SK-N-SH (cell line): ENCODE measurements around the gene SIRT5. TPM values are rescaled to one million over a fixed set of nuclear protein-coding genes. Genes with fewer than 3 reads are reported as not detected.

Source experiments
- CTCF ChIA-PET: fragments of 300-600, 350-600 bp; formaldehyde crosslinking; extraction: SDS; loops from one replicate; lab custom pipeline; 2021; lab: Yijun Ruan, JAX
- POLR2A ChIA-PET: fragments of 350-600 bp; sonication (Branson Sonifier 250); formaldehyde crosslinking; extraction: SDS; loops from one replicate; lab custom pipeline; 2020; ENCODE audit warnings: antibody characterized with exemption, inconsistent platforms; lab: Yijun Ruan, JAX
- DNase-seq: peaks from one replicate; pipeline ENCODE4 v3.0.0; 2012
- H2AFZ ChIP-seq: fragments of 200-600 bp; sonication (generic); 2 replicates; pipeline ENCODE4 v1.8.1; 2016; ENCODE audit warnings: antibody characterized with exemption, mild to moderate bottlenecking, low read depth
- H3F3A ChIP-seq: fragments of 200-600 bp; sonication (generic); replicated peaks from 2 replicates; pipeline ENCODE3; 2016; ENCODE audit warnings: antibody characterized with exemption, mild to moderate bottlenecking; ENCODE audit not compliant: insufficient read depth
- H3K27ac ChIP-seq, 2 experiments: fragments of 200-500 bp in 1 of 2; fragments of 200-600 bp in 1 of 2; sonication (Bioruptor generic) in 1 of 2; sonication (generic), shearing (Covaris generic) in 1 of 2; 2 replicates each; pipeline versions ENCODE4 v1.5.1 to v1.6.1; 2014 to 2016; ENCODE audit warnings: low read depth in 2 of 2, inconsistent platforms in 1 of 2, low read length in 1 of 2, mild to moderate bottlenecking in 1 of 2, mixed read lengths in 1 of 2
- H3K27me3 ChIP-seq: fragments of 200-600 bp; sonication (generic), shearing (Covaris generic); 2 replicates; pipeline ENCODE4 v1.6.1; 2016; ENCODE audit warnings: mixed run types; ENCODE audit not compliant: insufficient read depth
- H3K36me3 ChIP-seq, 2 experiments: fragments of 200-500 bp in 1 of 2; fragments of 200-600 bp in 1 of 2; sonication (Bioruptor generic) in 1 of 2; sonication (generic) in 1 of 2; replicated peaks in 1 of 2; 2 replicates each; pipeline versions ENCODE3 to v1.5.1; 2014 to 2016; ENCODE audit warnings: low read length in 1 of 2, mild to moderate bottlenecking in 1 of 2; ENCODE audit not compliant: insufficient read depth in 2 of 2, control insufficient read depth in 1 of 2
- H3K4me1 ChIP-seq, 2 experiments: fragments of 200-500 bp in 1 of 2; fragments of 200-600 bp in 1 of 2; sonication (Bioruptor generic) in 1 of 2; sonication (generic), shearing (Covaris generic) in 1 of 2; 2 replicates each; pipeline versions ENCODE4 v1.5.1 to v1.6.1; 2014 to 2016; ENCODE audit warnings: low read depth in 1 of 2, low read length in 1 of 2, mixed run types in 1 of 2; ENCODE audit not compliant: insufficient read depth in 2 of 2, control insufficient read depth in 1 of 2
- H3K4me2 ChIP-seq: fragments of 200-600 bp; sonication (generic), shearing (Covaris generic); 2 replicates; pipeline ENCODE4 v1.6.1; 2017; ENCODE audit warnings: mixed run types
- H3K4me3 ChIP-seq, 2 experiments: fragments of 200-500 bp in 1 of 2; fragments of 200-600 bp in 1 of 2; sonication (Bioruptor generic) in 1 of 2; sonication (generic), shearing (Covaris generic) in 1 of 2; 2 replicates each; pipeline versions ENCODE4 v1.5.1 to v1.8.1; 2014 to 2016; ENCODE audit warnings: low read depth in 2 of 2, inconsistent platforms in 1 of 2, low read length in 1 of 2, mild to moderate bottlenecking in 1 of 2, mixed read lengths in 1 of 2, moderate library complexity in 1 of 2
- H3K79me2 ChIP-seq: fragments of 200-600 bp; sonication (generic); 2 replicates; pipeline ENCODE4 v1.8.1; 2017; ENCODE audit warnings: mild to moderate bottlenecking; ENCODE audit not compliant: insufficient read depth
- H3K9ac ChIP-seq: fragments of 200-600 bp; sonication (generic); 2 replicates; pipeline ENCODE4 v1.6.1; 2017; ENCODE audit warnings: mixed run types
- H3K9me2 ChIP-seq: fragments of 200-600 bp; sonication (generic); 2 replicates; pipeline ENCODE4 v1.6.1; 2017; ENCODE audit warnings: mixed run types
- H3K9me3 ChIP-seq: fragments of 200-600 bp; sonication (generic); 2 replicates; pipeline ENCODE4 v1.6.1; 2017; ENCODE audit warnings: mixed run types, mild to moderate bottlenecking, moderate library complexity
- H4K20me1 ChIP-seq: fragments of 200-600 bp; sonication (generic); 2 replicates; pipeline ENCODE4 v1.6.1; 2017; ENCODE audit warnings: mild to moderate bottlenecking, mixed run types; ENCODE audit not compliant: insufficient read depth
- CHD2 ChIP-seq: fragments of 150-350 bp; IDR thresholded peaks from 2 replicates; pipeline ENCODE4 v1.6.1; 2018; ENCODE audit warnings: low read length; ENCODE audit not compliant: partially characterized antibody
- EP300 ChIP-seq, 2 experiments: IDR thresholded peaks; 2 replicates each; pipeline versions ENCODE4 v1.4.0 to v1.6.1; 2012; ENCODE audit warnings: borderline replicate concordance in 1 of 2, low read depth in 1 of 2, low read length in 1 of 2
- FOXJ3 ChIP-seq: sonication (generic); formaldehyde crosslinking; IDR thresholded peaks from 2 replicates; pipeline ENCODE4 v1.5.1; 2020; ENCODE audit warnings: mild to moderate bottlenecking, missing genetic modification reagents
- RAD21 ChIP-seq: IDR thresholded peaks from 2 replicates; pipeline ENCODE4 v1.6.1; 2012; ENCODE audit warnings: mild to moderate bottlenecking, low read length
- RFX5 ChIP-seq: IDR thresholded peaks from 2 replicates; pipeline ENCODE4 v1.6.1; 2012; ENCODE audit warnings: mild to moderate bottlenecking, improper control_type of control experiment, low read length
- RXRA ChIP-seq: IDR thresholded peaks from 2 replicates; pipeline ENCODE4 v1.4.0; 2012; ENCODE audit warnings: low read depth, mild to moderate bottlenecking, borderline replicate concordance
- SMC3 ChIP-seq: IDR thresholded peaks from 2 replicates; pipeline ENCODE4 v1.6.1; 2012; ENCODE audit warnings: low read depth, low read length, improper control_type of control experiment
- WGBS: methylation state at CpG from one replicate; pipeline ENCODE4 v1.1.6; 2017; ENCODE audit warnings: low lambda C conversion rate; 5-methylcytosine and 5-hydroxymethylcytosine counted together
- polyA plus RNA-seq, 3 experiments: library from polyadenylated mRNA; depleted of rRNA; stranded (reverse); fragments of >200 nt; gene quantifications; 2 replicates each; pipeline ENCODE4 v1.2.3, GENCODE V29; 2012
- TF ChIP-seq, protein P1 (sequence below): fragments of 200-600 bp; sonication (generic); IDR thresholded peaks from 2 replicates; pipeline ENCODE4 v1.6.1; 2017; ENCODE audit warnings: antibody characterized with exemption, mild to moderate bottlenecking, moderate library complexity
- TF ChIP-seq, protein P2 (sequence below): fragments of 150-350 bp; IDR thresholded peaks from 2 replicates; pipeline ENCODE4 v1.6.1; 2016; ENCODE audit warnings: mild to moderate bottlenecking, low read depth, low read length
- TF ChIP-seq, protein P3 (sequence below): IDR thresholded peaks from 2 replicates; pipeline ENCODE4 v1.4.0; 2012; ENCODE audit warnings: low read depth
- TF ChIP-seq, protein P4 (sequence below): IDR thresholded peaks from 2 replicates; pipeline ENCODE4 v1.4.0; 2012; ENCODE audit warnings: low read depth, borderline replicate concordance

Gene SIRT5
- polyA plus RNA-seq, 1 of the 3 experiments (the other 2 are of a cell fraction), result 6.7 TPM

DNA sequence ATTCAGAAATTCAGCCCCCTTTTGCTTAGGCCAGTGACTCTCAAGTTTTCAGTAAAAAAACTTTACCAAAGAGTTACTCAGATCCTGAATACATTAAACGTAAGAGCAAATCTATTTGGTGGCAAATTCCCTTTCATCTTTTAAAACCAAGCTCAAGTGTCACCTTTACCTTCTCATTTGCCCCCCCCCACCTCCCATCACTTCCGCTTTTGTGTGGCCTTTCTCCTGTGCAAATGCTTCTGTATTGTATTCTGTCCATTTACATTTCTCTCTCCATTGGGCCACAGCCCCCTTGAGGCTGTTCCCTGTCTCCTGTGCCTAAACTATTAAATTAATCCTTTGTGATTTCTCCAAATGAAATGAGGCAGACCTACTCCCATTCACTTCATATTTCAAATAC is 42.7 kb downstream of the SIRT5 start:
- POLR2A ChIA-PET, result no interaction called here
- H3K27ac ChIP-seq, result no peak overlapping the region
- no peak overlapping the region; the same call in 1 of the 2 replicates for H3K9ac ChIP-seq
- WGBS, result 83% methylated on average over 2 of the region's 2 CpGs
- DNase-seq, result no peak
- H3K36me3 ChIP-seq, result peaks cover 46 to 52% of the 10 kb centered on the region in 2 experiments
- peaks cover 61% of the 10 kb centered on the region for H3K79me2 ChIP-seq
- peak overlapping the region; percentile 88 for H3K4me2 ChIP-seq
- no peaks in the 10 kb centered on the region for H3K27me3 ChIP-seq
- CTCF ChIA-PET, result interaction anchor here (1.0 to 3.5 kb wide), 5 partner anchors 8 to 179 kb away, joined by 3 to 30 read pairs (median 4); partner anchors contain the start of gene SIRT5
- peaks cover 5 to 24% of the 10 kb centered on the region in 2 experiments; a peak in 3 of 4 replicates for H3K4me1 ChIP-seq
- no peak overlapping the region for H2AFZ ChIP-seq
- peak overlapping the region in 1 of 2 experiments; percentile 96; a peak in 1 of 4 replicates for H3K4me3 ChIP-seq
- TF ChIP-seq, protein P1, sequence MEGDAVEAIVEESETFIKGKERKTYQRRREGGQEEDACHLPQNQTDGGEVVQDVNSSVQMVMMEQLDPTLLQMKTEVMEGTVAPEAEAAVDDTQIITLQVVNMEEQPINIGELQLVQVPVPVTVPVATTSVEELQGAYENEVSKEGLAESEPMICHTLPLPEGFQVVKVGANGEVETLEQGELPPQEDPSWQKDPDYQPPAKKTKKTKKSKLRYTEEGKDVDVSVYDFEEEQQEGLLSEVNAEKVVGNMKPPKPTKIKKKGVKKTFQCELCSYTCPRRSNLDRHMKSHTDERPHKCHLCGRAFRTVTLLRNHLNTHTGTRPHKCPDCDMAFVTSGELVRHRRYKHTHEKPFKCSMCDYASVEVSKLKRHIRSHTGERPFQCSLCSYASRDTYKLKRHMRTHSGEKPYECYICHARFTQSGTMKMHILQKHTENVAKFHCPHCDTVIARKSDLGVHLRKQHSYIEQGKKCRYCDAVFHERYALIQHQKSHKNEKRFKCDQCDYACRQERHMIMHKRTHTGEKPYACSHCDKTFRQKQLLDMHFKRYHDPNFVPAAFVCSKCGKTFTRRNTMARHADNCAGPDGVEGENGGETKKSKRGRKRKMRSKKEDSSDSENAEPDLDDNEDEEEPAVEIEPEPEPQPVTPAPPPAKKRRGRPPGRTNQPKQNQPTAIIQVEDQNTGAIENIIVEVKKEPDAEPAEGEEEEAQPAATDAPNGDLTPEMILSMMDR, result no peak
- TF ChIP-seq RXRA, result no peak
- H3F3A ChIP-seq, result peaks cover 27% of the 10 kb centered on the region
- H4K20me1 ChIP-seq, result peaks cover 14% of the 10 kb centered on the region
- no peaks in the 10 kb centered on the region for H3K9me2 ChIP-seq
- no peaks in the 10 kb centered on the region for H3K9me3 ChIP-seq

DNA sequence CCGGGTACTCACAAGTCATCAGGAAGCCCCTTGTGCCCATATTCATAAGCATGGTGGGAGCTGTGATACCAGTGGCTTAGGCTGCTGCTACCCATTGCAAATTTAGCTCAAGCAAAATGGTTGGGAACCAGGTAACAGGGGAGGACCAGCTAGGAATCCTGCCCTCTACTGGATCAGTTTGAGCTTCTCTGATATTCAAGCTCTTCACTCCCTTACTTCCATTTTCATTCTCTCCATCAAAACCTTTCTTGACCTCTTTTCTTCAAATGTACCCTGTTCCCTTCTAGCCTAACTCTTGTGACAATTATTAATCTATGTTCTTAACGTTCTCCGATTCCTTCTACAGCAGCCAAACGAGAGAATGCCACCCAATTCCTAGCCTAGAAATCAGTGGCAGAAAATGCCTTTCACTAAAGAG is 50.5 kb downstream of the SIRT5 start:
- WGBS, result 89% methylated on average over 4 of the region's 4 CpGs
- CTCF ChIA-PET, result interaction anchor here (0.9 to 1.8 kb wide), 5 partner anchors 9 to 85 kb away, joined by 3 to 12 read pairs (median 9); partner anchors contain the start of gene NOL7
- H3K36me3 ChIP-seq, result peaks cover 79 to 91% of the 10 kb centered on the region in 2 experiments
- H3K9me3 ChIP-seq, result no peaks in the 10 kb centered on the region
- DNase-seq, result peak; percentile 53
- TF ChIP-seq, protein P2, sequence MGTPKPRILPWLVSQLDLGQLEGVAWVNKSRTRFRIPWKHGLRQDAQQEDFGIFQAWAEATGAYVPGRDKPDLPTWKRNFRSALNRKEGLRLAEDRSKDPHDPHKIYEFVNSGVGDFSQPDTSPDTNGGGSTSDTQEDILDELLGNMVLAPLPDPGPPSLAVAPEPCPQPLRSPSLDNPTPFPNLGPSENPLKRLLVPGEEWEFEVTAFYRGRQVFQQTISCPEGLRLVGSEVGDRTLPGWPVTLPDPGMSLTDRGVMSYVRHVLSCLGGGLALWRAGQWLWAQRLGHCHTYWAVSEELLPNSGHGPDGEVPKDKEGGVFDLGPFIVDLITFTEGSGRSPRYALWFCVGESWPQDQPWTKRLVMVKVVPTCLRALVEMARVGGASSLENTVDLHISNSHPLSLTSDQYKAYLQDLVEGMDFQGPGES, result no peak
- TF ChIP-seq, protein P3, sequence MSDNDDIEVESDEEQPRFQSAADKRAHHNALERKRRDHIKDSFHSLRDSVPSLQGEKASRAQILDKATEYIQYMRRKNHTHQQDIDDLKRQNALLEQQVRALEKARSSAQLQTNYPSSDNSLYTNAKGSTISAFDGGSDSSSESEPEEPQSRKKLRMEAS, result no peak
- peak; percentile 30; the same call in 1 of the 2 replicates for TF ChIP-seq SMC3
- TF ChIP-seq, protein P1, result peak; percentile 66
- TF ChIP-seq RFX5, result no peak
- TF ChIP-seq EP300 (IDR thresholded peaks at IDR 0.05; ENCODE audit: borderline replicate concordance in 1 of 2, low read depth in 1 of 2, low read length in 1 of 2), result no peak
- peak; percentile 46 for TF ChIP-seq RAD21
- TF ChIP-seq CHD2, result no peak
- TF ChIP-seq, protein P4, sequence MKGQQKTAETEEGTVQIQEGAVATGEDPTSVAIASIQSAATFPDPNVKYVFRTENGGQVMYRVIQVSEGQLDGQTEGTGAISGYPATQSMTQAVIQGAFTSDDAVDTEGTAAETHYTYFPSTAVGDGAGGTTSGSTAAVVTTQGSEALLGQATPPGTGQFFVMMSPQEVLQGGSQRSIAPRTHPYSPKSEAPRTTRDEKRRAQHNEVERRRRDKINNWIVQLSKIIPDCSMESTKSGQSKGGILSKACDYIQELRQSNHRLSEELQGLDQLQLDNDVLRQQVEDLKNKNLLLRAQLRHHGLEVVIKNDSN, result no peak
- no peak for TF ChIP-seq FOXJ3 (CRISPR knock-in tag)
- TF ChIP-seq, all 33 proteins: peak for 3
- H3K79me2 ChIP-seq, result peaks cover 5% of the 10 kb centered on the region
- no peaks in the 10 kb centered on the region for H3K9me2 ChIP-seq
- no peaks in the 10 kb centered on the region for H3K4me1 ChIP-seq
- H3K27me3 ChIP-seq, result no peaks in the 10 kb centered on the region
- no peak overlapping the region; a peak in 1 of 4 replicates for H3K4me3 ChIP-seq
- no peak overlapping the region for H3K9ac ChIP-seq
- no peaks in the 10 kb centered on the region for H4K20me1 ChIP-seq
- no peak overlapping the region for H2AFZ ChIP-seq
- no peak overlapping the region; a peak in 1 of 4 replicates for H3K27ac ChIP-seq
- H3F3A ChIP-seq, result peaks cover 45% of the 10 kb centered on the region
- no peak overlapping the region for H3K4me2 ChIP-seq
- POLR2A ChIA-PET, result interaction anchor here (1.6 kb wide), 1 partner anchor 9 kb away, joined by 9 read pairs; the partner anchor contains the start of gene NOL7
